G401 (cell line): Measurements from ENCODE around the gene CLMN. TPM values are rescaled to one million over a fixed set of nuclear protein-coding genes. Genes with fewer than 3 reads are reported as not detected.
"Not testable (repeated sequence)": the region's sequence is repeated elsewhere in the genome, so short reads cannot be mapped to it uniquely, and the experiment has no call there.

Experiments
- DNase-seq: peaks from one replicate; pipeline ENCODE4 v3.0.0-alpha.2; 2015; ENCODE audit warnings: low spot score
- in situ Hi-C: cut with HindIII; loops from 2 replicates; pipeline ENCODE4 v1.10.0; 2016; ENCODE audit warnings: low sequenced_read_pairs, mixed read lengths
- total RNA-seq: library from RNA; depleted of rRNA; stranded (reverse); fragments of >200 nt; shearing (Covaris generic); gene quantifications from 2 replicates; pipeline ENCODE4 v1.2.3, GENCODE V29; 2014

The CLMN gene
- total RNA-seq, 1 experiment from 2014 or later: not detected

- no peak for DNase-seq
- in situ Hi-C loops: no loop called here
These were observed 26.3 kb downstream of the CLMN start for GRCh38 chr14:95293449-95293848.

GRCh38 chr14:95292660-95293425 is 26.9 kb downstream of the CLMN start:
- in situ Hi-C loops: no loop called here
- DNase-seq: no peak

GRCh38 chr14:95291859-95292542 is 27.7 kb downstream of the CLMN start:
- no peak for DNase-seq
- in situ Hi-C loops: no loop called here

- in situ Hi-C loops: no loop called here
- peak; percentile 38 for DNase-seq
These were observed 28.8 kb downstream of the CLMN start for GRCh38 chr14:95290871-95291431.

GRCh38 chr14:95290021-95290420 is 29.7 kb downstream of the CLMN start:
- DNase-seq: no peak
- in situ Hi-C loops: no loop called here

- in situ Hi-C loops: no loop called here
These were observed 30.2 kb downstream of the CLMN start for GRCh38 chr14:95289323-95290010.

GRCh38 chr14:95288672-95289322 is 30.9 kb downstream of the CLMN start:
- in situ Hi-C loops: no loop called here
- DNase-seq: no peak

More at GRCh38 chr14:95289323-95290010, 30.2 kb downstream of the CLMN start:
- DNase-seq: no peak

GRCh38 chr14:95287176-95287754 is 32.4 kb downstream of the CLMN start:
- in situ Hi-C loops: no loop called here
- no peak for DNase-seq

- in situ Hi-C loops: no loop called here
- DNase-seq: no peak
These were observed 33.1 kb downstream of the CLMN start for GRCh38 chr14:95286645-95287044.

- DNase-seq: no peak
- in situ Hi-C loops: no loop called here
These were observed 34.1 kb downstream of the CLMN start for GRCh38 chr14:95285566-95285965.

- not testable (repeated sequence) for DNase-seq
These were observed 35.9 kb downstream of the CLMN start for GRCh38 chr14:95283802-95284201.

GRCh38 chr14:95282986-95283380 is 36.7 kb downstream of the CLMN start:
- DNase-seq, in situ Hi-C loops: not testable (repeated sequence)

More at GRCh38 chr14:95283802-95284201, 35.9 kb downstream of the CLMN start:
- in situ Hi-C loops: not testable (repeated sequence)

- DNase-seq: no peak
- in situ Hi-C loops: no loop called here
These were observed 37.2 kb downstream of the CLMN start for GRCh38 chr14:95282354-95282985.

GRCh38 chr14:95281560-95282176 is 38.0 kb downstream of the CLMN start:
- in situ Hi-C loops: no loop called here
- DNase-seq: no peak

- no peak for DNase-seq
These were observed 44.2 kb downstream of the CLMN start for GRCh38 chr14:95275494-95275893.

GRCh38 chr14:95274874-95275273 is 44.8 kb downstream of the CLMN start:
- DNase-seq: no peak
- in situ Hi-C loops: no loop called here

More at GRCh38 chr14:95275494-95275893, 44.2 kb downstream of the CLMN start:
- in situ Hi-C loops: no loop called here

- in situ Hi-C loops: no loop called here
- no peak for DNase-seq
These were observed 45.4 kb downstream of the CLMN start for GRCh38 chr14:95274279-95274678.
